Loucy (cell line): Measurements from ENCODE around the gene TXNRD2.

Source experiments
- CTCF ChIP-seq: fragments of 200-600 bp; sonication (generic); conservative IDR thresholded peaks from 2 replicates; pipeline ENCODE4 v1.5.1; 2014; ENCODE audit warnings: mild to moderate bottlenecking, antibody characterized with exemption, low read length
- EZH2phosphoT487 ChIP-seq: fragments of 200-600 bp; IDR thresholded peaks from 2 replicates; pipeline ENCODE4 v1.6.1; 2018; ENCODE audit warnings: antibody characterized with exemption, mild to moderate bottlenecking, moderate library complexity, borderline replicate concordance

- TF ChIP-seq CTCF (no peak), EZH2phosphoT487 (no peak)
These were observed 99.1 kb downstream of the TXNRD2 start for GRCh38 chr22:19842393-19843106.
